Adrenal gland (tissue), 12 donors: Measurements from ENCODE around the gene PAOX. TPM values are rescaled to one million over a fixed set of nuclear protein-coding genes. Genes with fewer than 3 reads are reported as not detected.
A peak's percentile ranks its signal among the peaks of the same experiment; 100 is the strongest.
"Not testable (repeated sequence)": the region's sequence is repeated elsewhere in the genome, so short reads cannot be mapped to it uniquely, and the experiment has no call there.

Experiments
- DNase-seq, 7 donors: peaks; one replicate each; pipeline ENCODE4 v3.0.0-alpha.2; 2019 to 2020
- H3K27ac ChIP-seq, 5 donors: fragments of 200-600 bp; sonication (generic) in 4 of 5; 1 replicate in 3 of 5; 2 replicates in 2 of 5; pipeline versions ENCODE4 v1.5.1 to v1.8.0; 2016 to 2020; ENCODE audit warnings: mild to moderate bottlenecking in 1 of 5
- H3K27me3 ChIP-seq: fragments of 200-600 bp; 2 replicates; pipeline ENCODE4 v1.8.0; 2021
- H3K36me3 ChIP-seq, 2 donors: fragments of 200-600 bp; replicated peaks in 1 of 2; 1 replicate in 1 of 2; 2 replicates in 1 of 2; pipeline versions ENCODE4 v1.5.1 to v1.8.0; 2018 to 2022
- H3K4me1 ChIP-seq, 2 donors: fragments of 200-600 bp; replicated peaks in 1 of 2; 1 replicate in 1 of 2; 2 replicates in 1 of 2; pipeline versions ENCODE4 v1.5.1 to v1.8.0; 2018 to 2021
- H3K4me3 ChIP-seq, 4 donors: fragments of 200-600 bp; sonication (generic) in 3 of 4; one replicate each; pipeline ENCODE4 v1.5.1; 2016 to 2018
- H3K9me3 ChIP-seq, 3 donors: fragments of 200-600 bp; sonication (generic) in 1 of 3; replicated peaks in 1 of 3; 1 replicate in 2 of 3; 2 replicates in 1 of 3; pipeline versions ENCODE4 v1.5.1 to v1.8.0; 2016 to 2021
- POLR2A ChIP-seq, 2 donors: fragments of 450-650 bp; IDR thresholded peaks; one replicate each; pipeline ENCODE4 v1.6.1; 2017; ENCODE audit warnings: antibody characterized with exemption in 2 of 2, mild to moderate bottlenecking in 2 of 2, moderate library complexity in 1 of 2
- WGBS, 4 donors: extraction: QIAGEN DNeasy Blood & Tissue Kit in 2 of 4; methylation state at CpG; one replicate each; pipeline versions ENCODE4 v1.1.5 to v1.1.7; 2013 to 2017; 5-methylcytosine and 5-hydroxymethylcytosine counted together
- intact Hi-C, 2 donors: fragments of 100-400 bp; cut with DNase I; formaldehyde crosslinking; loops; one replicate each; pipeline versions ENCODE4 v1.14.1 to v1.15.0; 2022 to 2023
- polyA plus RNA-seq, 3 donors: library from polyadenylated mRNA; stranded (reverse); fragments of 200-250 nt in 2 of 3; fragments of 350-450 nt in 1 of 3; fragmentation: Illumina TruSeq in 1 of 3; extraction: RNeasy Lipid Tissue Mini Kit (QIAGEN cat#74804) in 1 of 3; gene quantifications; one replicate each; pipeline ENCODE4 v1.2.3, GENCODE V29; 2013 to 2014
- total RNA-seq, 9 donors: library from RNA; depleted of rRNA in 4 of 9; stranded (reverse); fragments of >200 nt in 4 of 9; fragments of 120-200 nt in 1 of 9; fragmentation: NEBNext Ultra II Directional in 1 of 9; extraction: Animal tissue kit (Norgen Biotek cat#: 25700) in 1 of 9; gene quantifications; one replicate each; pipeline versions ENCODE4 v1.1.0 to v1.2.4, GENCODE V29; 2013 to 2023
- TF ChIP-seq, protein P1 (sequence below), 6 experiments: fragments of 450-650 bp in 4 of 6; fragments of 200-600 bp in 2 of 6; sonication (generic) in 1 of 6; IDR thresholded peaks; 1 replicate in 5 of 6; 2 replicates in 1 of 6; pipeline versions ENCODE4 v1.5.1 to v1.8.0; 2016 to 2021; ENCODE audit warnings: antibody characterized with exemption in 6 of 6, mild to moderate bottlenecking in 2 of 6, moderate library complexity in 1 of 6
- donor health status: healthy with polysubstance abuse.
- donor health status: Bipolar disorder and iron deficiency.
- donor health status: DM: yes; HTN: yes; CAD: no.
- donor health status: DM: no; HTN: no; CAD: no.
- donor health status: DM: no; HTN: no; CAD: no.
- donor health status: DM: yes; HTN: yes; CAD: no.

PAOX gene
- total and polyA plus RNA-seq, 12 donors, result 1.0 to 34.4 (median 6.4) TPM

GRCh38 chr10:133431888-133432613 lies 53.0 kb downstream of the PAOX start:
- H3K9me3 ChIP-seq, intact Hi-C loops: not testable (repeated sequence)

DNA sequence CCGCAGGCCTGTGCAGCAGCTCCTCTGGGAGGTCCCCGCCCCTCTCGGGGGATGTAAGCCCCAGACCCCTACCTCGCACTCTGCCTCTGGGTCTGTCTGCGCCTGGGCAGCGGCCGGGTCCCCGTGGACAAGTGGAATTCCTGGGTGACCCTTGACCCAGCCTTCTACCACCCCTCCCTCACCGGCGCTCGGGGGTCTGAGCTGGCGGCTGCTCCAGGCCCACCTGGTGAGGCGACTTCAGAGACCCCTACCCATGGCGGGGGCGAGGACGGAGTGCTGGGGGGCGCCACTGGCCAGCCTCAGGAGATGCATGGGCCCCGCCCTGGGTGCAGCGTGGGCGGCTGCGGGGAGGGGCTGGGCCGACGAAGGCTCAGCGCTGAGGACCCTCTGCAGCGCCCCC lies 53.7 kb downstream of the PAOX start:
- not testable (repeated sequence) for H3K27ac ChIP-seq
- 61 to 68% methylated on average over 4 to 6 of the region's 25 CpGs; no CpG with 5 or more reads in 2 of the 4 donors for WGBS, 4 donors

More at GRCh38 chr10:133431888-133432613, 53.0 kb downstream of the PAOX start:
- H3K4me3 ChIP-seq, H3K27ac ChIP-seq, H3K27me3 ChIP-seq, H3K4me1 ChIP-seq, H3K36me3 ChIP-seq, DNase-seq: not testable (repeated sequence)
- WGBS, 4 donors, result 55 to 90% (median 78%) methylated on average over 2 to 6 of the region's 9 CpGs

DNA sequence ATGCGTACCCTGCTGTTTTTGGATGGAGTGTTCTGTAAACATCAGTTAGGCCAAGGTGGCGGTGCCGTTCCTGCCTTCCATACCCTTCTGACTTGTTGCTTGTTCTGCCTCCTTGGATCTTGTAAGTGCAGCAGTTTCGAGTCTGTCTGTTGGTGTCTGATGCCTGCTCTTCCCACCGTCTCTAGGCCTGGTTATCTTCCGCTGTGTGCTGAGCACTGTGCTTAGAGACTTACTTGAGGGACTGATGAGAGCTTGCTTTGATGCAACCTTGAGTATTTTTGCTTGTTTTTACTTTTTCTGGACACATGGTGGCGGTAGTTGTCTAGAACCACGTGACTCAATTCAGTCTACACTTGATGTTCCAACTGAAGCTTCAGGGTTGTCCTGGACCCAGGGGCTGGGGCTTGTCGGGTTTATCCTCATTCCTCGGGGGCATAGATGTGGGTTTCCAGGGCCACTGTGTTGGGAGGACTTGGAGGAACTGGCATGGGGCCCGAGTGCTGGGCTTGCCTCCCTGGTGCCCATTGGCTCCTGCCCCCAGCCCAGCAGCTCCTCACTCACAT lies 59.7 kb downstream of the PAOX start:
- peak in 2 of 7 donors; percentile 12 to 47 for DNase-seq
- 77 to 88% (median 80%) methylated on average over 11 of the region's 11 CpGs for WGBS, 4 donors
- H3K9me3 ChIP-seq, result no peaks in the 10 kb centered on the region
- H3K4me3 ChIP-seq, result no peak overlapping the region
- peaks cover 4 to 5% of the 10 kb centered on the region in 2 donors for H3K4me1 ChIP-seq
- no peak for TF ChIP-seq POLR2A (IDR thresholded peaks at IDR 0.05)
- TF ChIP-seq, protein P1, sequence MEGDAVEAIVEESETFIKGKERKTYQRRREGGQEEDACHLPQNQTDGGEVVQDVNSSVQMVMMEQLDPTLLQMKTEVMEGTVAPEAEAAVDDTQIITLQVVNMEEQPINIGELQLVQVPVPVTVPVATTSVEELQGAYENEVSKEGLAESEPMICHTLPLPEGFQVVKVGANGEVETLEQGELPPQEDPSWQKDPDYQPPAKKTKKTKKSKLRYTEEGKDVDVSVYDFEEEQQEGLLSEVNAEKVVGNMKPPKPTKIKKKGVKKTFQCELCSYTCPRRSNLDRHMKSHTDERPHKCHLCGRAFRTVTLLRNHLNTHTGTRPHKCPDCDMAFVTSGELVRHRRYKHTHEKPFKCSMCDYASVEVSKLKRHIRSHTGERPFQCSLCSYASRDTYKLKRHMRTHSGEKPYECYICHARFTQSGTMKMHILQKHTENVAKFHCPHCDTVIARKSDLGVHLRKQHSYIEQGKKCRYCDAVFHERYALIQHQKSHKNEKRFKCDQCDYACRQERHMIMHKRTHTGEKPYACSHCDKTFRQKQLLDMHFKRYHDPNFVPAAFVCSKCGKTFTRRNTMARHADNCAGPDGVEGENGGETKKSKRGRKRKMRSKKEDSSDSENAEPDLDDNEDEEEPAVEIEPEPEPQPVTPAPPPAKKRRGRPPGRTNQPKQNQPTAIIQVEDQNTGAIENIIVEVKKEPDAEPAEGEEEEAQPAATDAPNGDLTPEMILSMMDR (IDR thresholded peaks at IDR 0.05), result no peak
- intact Hi-C loops, result no loop called here
- no peak overlapping the region for H3K27ac ChIP-seq
- H3K27me3 ChIP-seq, result no peaks in the 10 kb centered on the region
- no peaks in the 10 kb centered on the region for H3K36me3 ChIP-seq

More for the DNA sequence above, 53.7 kb downstream of the PAOX start:
- H3K4me1 ChIP-seq, DNase-seq, H3K27me3 ChIP-seq, H3K36me3 ChIP-seq, H3K9me3 ChIP-seq, intact Hi-C loops, H3K4me3 ChIP-seq: not testable (repeated sequence)

DNA sequence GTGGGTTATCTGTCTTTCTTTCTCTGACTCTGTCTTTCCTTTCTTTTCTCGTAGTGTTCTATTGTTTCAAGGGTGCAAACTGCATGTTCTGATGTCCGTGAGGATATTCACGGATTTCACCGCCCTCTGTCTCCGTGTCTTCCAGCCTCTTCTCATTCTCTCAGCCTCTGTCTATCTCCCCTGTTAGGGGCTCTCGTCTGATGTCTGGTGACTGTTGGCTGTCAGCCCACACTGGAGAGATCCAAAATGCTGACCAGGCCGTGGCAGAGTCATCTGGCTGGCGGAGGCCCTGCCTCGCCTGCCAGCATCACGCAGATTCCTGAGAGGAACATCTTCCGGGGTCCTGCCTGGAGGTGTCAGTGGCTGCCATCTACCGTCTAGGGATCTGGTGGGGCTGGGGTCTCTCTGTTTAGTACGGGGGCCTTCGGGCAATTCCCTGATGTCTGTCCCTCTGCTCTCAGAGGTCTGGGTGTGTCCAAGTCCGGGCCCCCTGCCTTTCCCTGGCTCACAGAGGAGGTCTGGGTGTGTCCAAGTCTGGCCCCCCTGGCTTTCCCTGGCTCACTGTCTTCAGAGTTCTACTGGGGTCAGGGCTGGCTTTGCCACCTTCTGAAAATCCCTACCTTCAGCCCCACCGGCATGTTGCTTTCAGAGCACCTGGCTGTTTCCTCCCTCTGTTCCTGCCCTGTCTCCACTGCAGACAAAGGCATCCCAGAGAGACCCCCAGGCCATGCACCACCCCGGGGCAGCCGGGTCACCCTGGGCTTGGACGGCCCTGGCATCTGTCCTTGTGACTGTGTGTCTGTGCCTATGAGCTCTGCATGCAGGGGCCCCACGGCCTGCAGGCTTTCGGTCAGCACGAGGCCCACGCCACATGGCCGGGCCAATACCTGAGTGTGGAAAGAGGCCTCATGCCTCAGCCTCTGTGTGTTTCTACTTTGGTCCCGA lies 60.7 kb downstream of the PAOX start:
- Histone ChIP-seq H3K4me1 (peaks cover 4 to 5% of the 10 kb centered on the region in 2 donors), H3K27ac (no peak overlapping the region), H3K4me3 (no peak overlapping the region), H3K9me3 (no peaks in the 10 kb centered on the region), H3K27me3 (no peaks in the 10 kb centered on the region), H3K36me3 (no peaks in the 10 kb centered on the region)
- 90 to 95% (median 92%) methylated on average over 24 to 25 of the region's 25 CpGs for WGBS, 4 donors
- TF ChIP-seq, protein P1 (IDR thresholded peaks at IDR 0.05), result no peak
- no peak for TF ChIP-seq POLR2A (IDR thresholded peaks at IDR 0.05)
- peak in 2 of 7 donors; percentile 12 to 48 for DNase-seq
- intact Hi-C loops, result no loop called here
